ENCODE results near the gene C2CD3. TPM values are rescaled to one million over a fixed set of nuclear protein-coding genes. Genes with fewer than 3 reads are reported as not detected.

Gene C2CD3
- 26.2 TPM for total RNA-seq

GRCh38 chr11:74170694-74171629, at the start of gene C2CD3, which contains the start of gene PPME1:
TSS of gene C2CD3 (minus strand) at chr11:74171002. CDS start at chr11:74170792, 210 bp downstream.
TSS of gene PPME1 (plus strand) at chr11:74171289. CDS start at chr11:74171422, 133 bp downstream.
- DNase-seq (ENCODE audit: low spot score) = peak; percentile 98
- peak; percentile 99 for ATAC-seq
- intact Hi-C loops (cut with DNase I) = no loop called here

GRCh38 chr11:74220376-74220775, 49.6 kb upstream of the C2CD3 start:
- DNase-seq (ENCODE audit: low spot score) = no peak
- intact Hi-C loops (cut with DNase I) = no loop called here
- ATAC-seq = no peak

GRCh38 chr11:74212533-74212932, 41.7 kb upstream of the C2CD3 start:
- DNase-seq (ENCODE audit: low spot score) = no peak
- ATAC-seq = no peak
- intact Hi-C loops (cut with DNase I) = no loop called here

GRCh38 chr11:74208507-74208906, 37.7 kb upstream of the C2CD3 start:
- intact Hi-C loops (cut with DNase I) = no loop called here

GRCh38 chr11:74206746-74207145, 35.9 kb upstream of the C2CD3 start:
- ATAC-seq = no peak
- DNase-seq (ENCODE audit: low spot score) = no peak
- intact Hi-C loops (cut with DNase I) = no loop called here

More at GRCh38 chr11:74208507-74208906, 37.7 kb upstream of the C2CD3 start:
- ATAC-seq (no peak), DNase-seq (ENCODE audit: low spot score) (no peak)

GRCh38 chr11:74205181-74205580, 34.4 kb upstream of the C2CD3 start:
- ATAC-seq (no peak), DNase-seq (ENCODE audit: low spot score) (no peak)
- intact Hi-C loops (cut with DNase I) = no loop called here

- ATAC-seq (no peak), DNase-seq (ENCODE audit: low spot score) (no peak)
- intact Hi-C loops (cut with DNase I) = no loop called here
Observed at GRCh38 chr11:74204701-74205100, 33.9 kb upstream of the C2CD3 start.

- DNase-seq (ENCODE audit: low spot score) = no peak
- ATAC-seq = no peak
- intact Hi-C loops (cut with DNase I) = no loop called here
Observed at GRCh38 chr11:74203966-74204365, 33.2 kb upstream of the C2CD3 start.

- intact Hi-C loops (cut with DNase I) = no loop called here
- DNase-seq (ENCODE audit: low spot score) = no peak
- ATAC-seq = no peak
Observed at GRCh38 chr11:74196781-74197486, 26.1 kb upstream of the C2CD3 start.

- ATAC-seq (no peak), DNase-seq (ENCODE audit: low spot score) (no peak)
- intact Hi-C loops (cut with DNase I) = no loop called here
Observed at GRCh38 chr11:74195828-74196227, 25.0 kb upstream of the C2CD3 start.

GRCh38 chr11:74185695-74186094, 14.9 kb upstream of the C2CD3 start:
- ATAC-seq (no peak), DNase-seq (ENCODE audit: low spot score) (no peak)
- intact Hi-C loops (cut with DNase I) = no loop called here

GRCh38 chr11:74185285-74185684, 14.5 kb upstream of the C2CD3 start:
- no peak for DNase-seq (ENCODE audit: low spot score)
- intact Hi-C loops (cut with DNase I) = no loop called here
- no peak for ATAC-seq

GRCh38 chr11:74182635-74183034, 11.8 kb upstream of the C2CD3 start:
- no peak for DNase-seq (ENCODE audit: low spot score)

GRCh38 chr11:74179234-74180052, 8.6 kb upstream of the C2CD3 start:
- ATAC-seq = no peak
- intact Hi-C loops (cut with DNase I) = no loop called here
- no peak for DNase-seq (ENCODE audit: low spot score)

More at GRCh38 chr11:74182635-74183034, 11.8 kb upstream of the C2CD3 start:
- intact Hi-C loops (cut with DNase I) = no loop called here
- ATAC-seq = no peak

- intact Hi-C loops (cut with DNase I) = no loop called here
- DNase-seq (ENCODE audit: low spot score) (no peak), ATAC-seq (no peak)
Observed at GRCh38 chr11:74175920-74176319, 5.1 kb upstream of the C2CD3 start.

- ATAC-seq (no peak), DNase-seq (ENCODE audit: low spot score) (no peak)
- intact Hi-C loops (cut with DNase I) = no loop called here
Observed at GRCh38 chr11:74171997-74172396, 1.2 kb upstream of the C2CD3 start.

GRCh38 chr11:74171630-74171968, 797 bp upstream of the C2CD3 start:
- no peak for DNase-seq (ENCODE audit: low spot score)
- intact Hi-C loops (cut with DNase I) = no loop called here
- no peak for ATAC-seq

GRCh38 chr11:74169738-74170458, 904 bp downstream of the C2CD3 start:
- DNase-seq (ENCODE audit: low spot score) (no peak), ATAC-seq (no peak)
- intact Hi-C loops (cut with DNase I) = no loop called here

- no peak for ATAC-seq
- intact Hi-C loops (cut with DNase I) = no loop called here
Observed at GRCh38 chr11:74168838-74169237, 2.0 kb downstream of the C2CD3 start.

More at GRCh38 chr11:74168838-74169237, 2.0 kb downstream of the C2CD3 start:
- DNase-seq (ENCODE audit: low spot score) = no peak

Measured in sciatic nerve (tissue), 2 donors.